Measurements from ENCODE around the gene SLC25A43. TPM values are rescaled to one million over a fixed set of nuclear protein-coding genes. Genes with fewer than 3 reads are reported as not detected.
"Not testable (repeated sequence)": the region's sequence is repeated elsewhere in the genome, so short reads cannot be mapped to it uniquely, and the experiment has no call there.

Gene SLC25A43
- polyA plus RNA-seq, 1 donor: 13.2 TPM

- 20% methylated on average over 1 of the region's 4 CpGs for WGBS (ENCODE audit: insufficient coverage, low lambda C conversion rate)
- Histone ChIP-seq H3K27ac (ENCODE audit: low read length) (peak overlapping the region; percentile 88), H3K36me3 (ENCODE audit: control insufficient read depth, insufficient read depth, low read length) (no peaks in the 10 kb centered on the region), H3K4me1 (ENCODE audit: control insufficient read depth, insufficient read depth, low read length) (peaks cover 24% of the 10 kb centered on the region), H3K27me3 (ENCODE audit: control insufficient read depth, insufficient read depth, low read length) (no peaks in the 10 kb centered on the region), H3K9me3 (ENCODE audit: control insufficient read depth, low read depth, low read length) (no peaks in the 10 kb centered on the region), H3K4me3 (ENCODE audit: low read length) (no peak overlapping the region)
- DNase-seq: no peak
Observed at GRCh38 chrX:119478504-119478903, 79.4 kb downstream of the SLC25A43 start.

- Histone ChIP-seq H3K9me3 (ENCODE audit: control insufficient read depth, low read depth, low read length) (no peaks in the 10 kb centered on the region), H3K4me1 (ENCODE audit: control insufficient read depth, insufficient read depth, low read length) (peaks cover 24% of the 10 kb centered on the region), H3K36me3 (ENCODE audit: control insufficient read depth, insufficient read depth, low read length) (no peaks in the 10 kb centered on the region), H3K27ac (ENCODE audit: low read length) (no peak overlapping the region), H3K27me3 (ENCODE audit: control insufficient read depth, insufficient read depth, low read length) (no peaks in the 10 kb centered on the region), H3K4me3 (ENCODE audit: low read length) (no peak overlapping the region)
- DNase-seq: no peak
- WGBS (ENCODE audit: insufficient coverage, low lambda C conversion rate): no CpG with 5 or more reads among the region's 2 CpGs
Observed at GRCh38 chrX:119479845-119480244, 80.7 kb downstream of the SLC25A43 start.

- peak in 1 of 2 donors; percentile 44 for DNase-seq
- H3K27me3 ChIP-seq (ENCODE audit: control insufficient read depth, insufficient read depth, low read length): no peaks in the 10 kb centered on the region
- WGBS (ENCODE audit: insufficient coverage, low lambda C conversion rate): no CpG with 5 or more reads among the region's 4 CpGs
- no peaks in the 10 kb centered on the region for H3K9me3 ChIP-seq (ENCODE audit: control insufficient read depth, low read depth, low read length)
- no peak overlapping the region for H3K4me3 ChIP-seq (ENCODE audit: low read length)
- no peak overlapping the region for H3K27ac ChIP-seq (ENCODE audit: low read length)
- H3K36me3 ChIP-seq (ENCODE audit: control insufficient read depth, insufficient read depth, low read length): no peaks in the 10 kb centered on the region
- H3K4me1 ChIP-seq (ENCODE audit: control insufficient read depth, insufficient read depth, low read length): peaks cover 24% of the 10 kb centered on the region
Observed at GRCh38 chrX:119481323-119481801, 82.2 kb downstream of the SLC25A43 start.

- no peaks in the 10 kb centered on the region for H3K36me3 ChIP-seq (ENCODE audit: control insufficient read depth, insufficient read depth, low read length)
- DNase-seq: no peak
- peak overlapping the region; percentile 48 for H3K4me3 ChIP-seq (ENCODE audit: low read length)
- H3K9me3 ChIP-seq (ENCODE audit: control insufficient read depth, low read depth, low read length): no peaks in the 10 kb centered on the region
- peak overlapping the region; percentile 83 for H3K27ac ChIP-seq (ENCODE audit: low read length)
- H3K27me3 ChIP-seq (ENCODE audit: control insufficient read depth, insufficient read depth, low read length): no peaks in the 10 kb centered on the region
- no CpG with 5 or more reads among the region's 10 CpGs for WGBS (ENCODE audit: insufficient coverage, low lambda C conversion rate)
- peaks cover 18% of the 10 kb centered on the region for H3K4me1 ChIP-seq (ENCODE audit: control insufficient read depth, insufficient read depth, low read length)
Observed at GRCh38 chrX:119482041-119482440, 82.9 kb downstream of the SLC25A43 start.

GRCh38 chrX:119482481-119483480 lies 83.6 kb downstream of the SLC25A43 start:
- Histone ChIP-seq H3K4me3 (ENCODE audit: low read length) (peak overlapping the region; percentile 48), H3K36me3 (ENCODE audit: control insufficient read depth, insufficient read depth, low read length) (no peaks in the 10 kb centered on the region), H3K27ac (ENCODE audit: low read length) (peak overlapping the region; percentile 83), H3K4me1 (ENCODE audit: control insufficient read depth, insufficient read depth, low read length) (peaks cover 16% of the 10 kb centered on the region), H3K9me3 (ENCODE audit: control insufficient read depth, low read depth, low read length) (no peaks in the 10 kb centered on the region), H3K27me3 (ENCODE audit: control insufficient read depth, insufficient read depth, low read length) (no peaks in the 10 kb centered on the region)
- WGBS (ENCODE audit: insufficient coverage, low lambda C conversion rate): no CpG with 5 or more reads among the region's 48 CpGs
- DNase-seq: peak in 1 of 2 donors; percentile 67

- H3K27me3 ChIP-seq (ENCODE audit: control insufficient read depth, insufficient read depth, low read length): no peaks in the 10 kb centered on the region
- no CpG with 5 or more reads among the region's 11 CpGs for WGBS (ENCODE audit: insufficient coverage, low lambda C conversion rate)
- H3K27ac ChIP-seq (ENCODE audit: low read length): no peak overlapping the region
- H3K4me3 ChIP-seq (ENCODE audit: low read length): no peak overlapping the region
- DNase-seq: no peak
- no peaks in the 10 kb centered on the region for H3K9me3 ChIP-seq (ENCODE audit: control insufficient read depth, low read depth, low read length)
- H3K36me3 ChIP-seq (ENCODE audit: control insufficient read depth, insufficient read depth, low read length): no peaks in the 10 kb centered on the region
- peaks cover 5% of the 10 kb centered on the region for H3K4me1 ChIP-seq (ENCODE audit: control insufficient read depth, insufficient read depth, low read length)
Observed at GRCh38 chrX:119486745-119487144, 87.6 kb downstream of the SLC25A43 start.

- H3K4me3 ChIP-seq (ENCODE audit: low read length); DNase-seq; H3K36me3 ChIP-seq (ENCODE audit: control insufficient read depth, insufficient read depth, low read length); H3K27me3 ChIP-seq (ENCODE audit: control insufficient read depth, insufficient read depth, low read length); H3K27ac ChIP-seq (ENCODE audit: low read length); H3K4me1 ChIP-seq (ENCODE audit: control insufficient read depth, insufficient read depth, low read length); H3K9me3 ChIP-seq (ENCODE audit: control insufficient read depth, low read depth, low read length): not testable (repeated sequence)
- no CpG with 5 or more reads among the region's 24 CpGs for WGBS (ENCODE audit: insufficient coverage, low lambda C conversion rate)
Observed at GRCh38 chrX:119487766-119488165, 88.6 kb downstream of the SLC25A43 start.

GRCh38 chrX:119488749-119489148 lies 89.6 kb downstream of the SLC25A43 start:
- Histone ChIP-seq H3K9me3 (ENCODE audit: control insufficient read depth, low read depth, low read length) (no peaks in the 10 kb centered on the region), H3K27ac (ENCODE audit: low read length) (no peak overlapping the region), H3K27me3 (ENCODE audit: control insufficient read depth, insufficient read depth, low read length) (no peaks in the 10 kb centered on the region), H3K36me3 (ENCODE audit: control insufficient read depth, insufficient read depth, low read length) (no peaks in the 10 kb centered on the region), H3K4me1 (ENCODE audit: control insufficient read depth, insufficient read depth, low read length) (no peaks in the 10 kb centered on the region), H3K4me3 (ENCODE audit: low read length) (no peak overlapping the region)
- DNase-seq: peak in 1 of 2 donors; percentile 34
- no CpG with 5 or more reads among the region's 8 CpGs for WGBS (ENCODE audit: insufficient coverage, low lambda C conversion rate)

- Histone ChIP-seq H3K4me1 (ENCODE audit: control insufficient read depth, insufficient read depth, low read length) (no peaks in the 10 kb centered on the region), H3K36me3 (ENCODE audit: control insufficient read depth, insufficient read depth, low read length) (no peaks in the 10 kb centered on the region), H3K9me3 (ENCODE audit: control insufficient read depth, low read depth, low read length) (no peaks in the 10 kb centered on the region), H3K4me3 (ENCODE audit: low read length) (no peak overlapping the region), H3K27me3 (ENCODE audit: control insufficient read depth, insufficient read depth, low read length) (no peaks in the 10 kb centered on the region), H3K27ac (ENCODE audit: low read length) (no peak overlapping the region)
- no CpG with 5 or more reads among the region's 13 CpGs for WGBS (ENCODE audit: insufficient coverage, low lambda C conversion rate)
- no peak for DNase-seq
Observed at GRCh38 chrX:119489212-119490074, 90.3 kb downstream of the SLC25A43 start.

- H3K4me3 ChIP-seq (ENCODE audit: low read length): no peak overlapping the region
- peaks cover 22% of the 10 kb centered on the region for H3K4me1 ChIP-seq (ENCODE audit: control insufficient read depth, insufficient read depth, low read length)
- H3K9me3 ChIP-seq (ENCODE audit: control insufficient read depth, low read depth, low read length): no peaks in the 10 kb centered on the region
- no peaks in the 10 kb centered on the region for H3K27me3 ChIP-seq (ENCODE audit: control insufficient read depth, insufficient read depth, low read length)
- DNase-seq: no peak
- no peaks in the 10 kb centered on the region for H3K36me3 ChIP-seq (ENCODE audit: control insufficient read depth, insufficient read depth, low read length)
- no peak overlapping the region for H3K27ac ChIP-seq (ENCODE audit: low read length)
- WGBS (ENCODE audit: insufficient coverage, low lambda C conversion rate): no CpG with 5 or more reads among the region's 2 CpGs
Observed at GRCh38 chrX:119492463-119492862, 93.3 kb downstream of the SLC25A43 start.
